ENCODE data around the gene NGF. TPM values are rescaled to one million over a fixed set of nuclear protein-coding genes. Genes with fewer than 3 reads are reported as not detected.

Gene NGF
- total RNA-seq, 4 donors from 2014 or later, result 2.9 to 7.5 (median 3.8) TPM

DNA sequence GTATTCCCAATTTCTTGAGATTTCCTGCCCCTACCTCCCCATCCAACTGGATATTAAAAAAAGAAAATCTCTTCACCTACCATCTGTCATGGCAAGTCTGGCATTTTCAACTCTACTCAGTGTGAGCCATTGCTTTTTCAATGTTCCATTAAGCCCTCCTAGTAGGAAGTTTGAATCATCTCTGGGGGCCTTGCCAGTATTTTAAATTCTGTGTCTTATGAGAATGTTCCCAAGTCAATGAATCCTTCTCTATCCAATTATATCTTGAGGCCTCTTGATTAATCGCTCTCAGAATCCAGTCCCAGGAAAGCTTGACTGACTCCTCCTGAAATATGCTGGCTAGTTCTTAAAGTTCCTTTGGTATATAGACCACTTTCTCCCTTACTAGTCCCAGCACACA, 91.5 kb downstream of the NGF start:
- no peak overlapping the region for H3K4me3 ChIP-seq

DNA sequence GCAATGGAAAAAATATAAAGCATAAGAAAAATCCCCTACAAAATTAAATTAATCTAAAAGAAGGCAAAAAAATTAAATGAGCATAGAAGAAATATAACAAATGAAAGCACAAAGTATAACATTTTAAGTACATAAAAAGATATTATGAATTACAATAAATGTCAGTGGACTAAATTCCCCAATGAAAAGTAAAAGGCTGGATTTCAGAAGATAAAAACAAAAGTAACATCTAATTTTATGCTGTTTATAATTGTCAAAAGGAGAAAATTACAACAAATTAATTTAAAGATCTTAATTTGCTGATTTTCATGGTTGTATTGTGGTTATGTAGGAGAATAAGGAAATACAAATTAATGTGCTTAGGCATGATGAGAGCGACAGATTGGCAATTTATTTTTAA, 92.8 kb downstream of the NGF start:
- Histone ChIP-seq H3K9me3 (peaks cover 0 to 25% (median 18%) of the 10 kb centered on the region in 4 donors), H3K27me3 (no peaks in the 10 kb centered on the region)
- 88% methylated on average over 1 of the region's 1 CpG for WGBS

More for the DNA sequence above, 91.5 kb downstream of the NGF start:
- intact Hi-C loops (cut with DNase I), result no loop called here
- Histone ChIP-seq H3K4me1 (no peaks in the 10 kb centered on the region), H3K9me3 (peaks cover 0 to 25% (median 18%) of the 10 kb centered on the region in 4 donors), H3K27ac (replicated peaks in 1 of 4) (no peak overlapping the region), H3K27me3 (no peaks in the 10 kb centered on the region), H3K36me3 (no peaks in the 10 kb centered on the region)
- no peak for DNase-seq (ENCODE audit: extremely low spot score)
- TF ChIP-seq POLR2AphosphoS5 (IDR thresholded peaks at IDR 0.05), result no peak
- TF ChIP-seq, protein P1, sequence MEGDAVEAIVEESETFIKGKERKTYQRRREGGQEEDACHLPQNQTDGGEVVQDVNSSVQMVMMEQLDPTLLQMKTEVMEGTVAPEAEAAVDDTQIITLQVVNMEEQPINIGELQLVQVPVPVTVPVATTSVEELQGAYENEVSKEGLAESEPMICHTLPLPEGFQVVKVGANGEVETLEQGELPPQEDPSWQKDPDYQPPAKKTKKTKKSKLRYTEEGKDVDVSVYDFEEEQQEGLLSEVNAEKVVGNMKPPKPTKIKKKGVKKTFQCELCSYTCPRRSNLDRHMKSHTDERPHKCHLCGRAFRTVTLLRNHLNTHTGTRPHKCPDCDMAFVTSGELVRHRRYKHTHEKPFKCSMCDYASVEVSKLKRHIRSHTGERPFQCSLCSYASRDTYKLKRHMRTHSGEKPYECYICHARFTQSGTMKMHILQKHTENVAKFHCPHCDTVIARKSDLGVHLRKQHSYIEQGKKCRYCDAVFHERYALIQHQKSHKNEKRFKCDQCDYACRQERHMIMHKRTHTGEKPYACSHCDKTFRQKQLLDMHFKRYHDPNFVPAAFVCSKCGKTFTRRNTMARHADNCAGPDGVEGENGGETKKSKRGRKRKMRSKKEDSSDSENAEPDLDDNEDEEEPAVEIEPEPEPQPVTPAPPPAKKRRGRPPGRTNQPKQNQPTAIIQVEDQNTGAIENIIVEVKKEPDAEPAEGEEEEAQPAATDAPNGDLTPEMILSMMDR (IDR thresholded peaks at IDR 0.05), result no peak
- TF ChIP-seq POLR2A (IDR thresholded peaks at IDR 0.05; ENCODE audit: low read depth), result no peak
- no peak for TF ChIP-seq EP300 (IDR thresholded peaks at IDR 0.05)
- 100% methylated on average over 1 of the region's 1 CpG for WGBS

DNA sequence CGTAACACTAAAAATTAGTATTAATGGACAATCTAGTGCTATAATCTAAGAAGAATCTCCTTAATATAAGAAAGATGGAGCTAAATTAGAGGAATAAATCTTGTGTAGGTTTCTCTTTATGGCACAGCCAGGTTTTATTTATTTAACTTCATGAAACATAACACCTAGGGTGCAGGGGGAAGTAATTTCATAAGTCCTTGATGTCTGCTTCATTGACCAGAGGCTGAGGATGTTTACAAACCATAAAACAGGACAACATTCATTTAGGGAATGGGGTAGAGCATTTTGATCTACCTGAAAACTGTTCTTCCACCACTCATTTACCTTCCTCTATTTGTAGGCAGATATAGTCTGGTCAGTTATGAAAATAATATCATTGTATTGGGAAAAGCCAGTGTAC, 95.5 kb downstream of the NGF start:
- no peaks in the 10 kb centered on the region for H3K4me1 ChIP-seq
- H3K27ac ChIP-seq (replicated peaks in 1 of 4), result no peak overlapping the region
- H3K36me3 ChIP-seq, result no peaks in the 10 kb centered on the region
- no peak for DNase-seq (ENCODE audit: extremely low spot score)
- no peaks in the 10 kb centered on the region for H3K27me3 ChIP-seq
- TF ChIP-seq EP300 (IDR thresholded peaks at IDR 0.05) (no peak), POLR2A (IDR thresholded peaks at IDR 0.05; ENCODE audit: low read depth) (no peak), POLR2AphosphoS5 (IDR thresholded peaks at IDR 0.05) (no peak)
- TF ChIP-seq, protein P1 (IDR thresholded peaks at IDR 0.05), result no peak
- 95% methylated on average over 1 of the region's 1 CpG for WGBS
- peaks cover 0 to 24% (median 15%) of the 10 kb centered on the region in 4 donors for H3K9me3 ChIP-seq
- intact Hi-C loops (cut with DNase I), result no loop called here
- H3K4me3 ChIP-seq, result no peak overlapping the region

More for the DNA sequence above, 92.8 kb downstream of the NGF start:
- DNase-seq (ENCODE audit: extremely low spot score), result no peak
- no peak overlapping the region for H3K27ac ChIP-seq (replicated peaks in 1 of 4)
- no peaks in the 10 kb centered on the region for H3K36me3 ChIP-seq
- intact Hi-C loops (cut with DNase I), result no loop called here
- H3K4me1 ChIP-seq, result no peaks in the 10 kb centered on the region
- TF ChIP-seq, protein P1 (IDR thresholded peaks at IDR 0.05), result no peak
- TF ChIP-seq POLR2AphosphoS5 (IDR thresholded peaks at IDR 0.05) (no peak), POLR2A (IDR thresholded peaks at IDR 0.05; ENCODE audit: low read depth) (no peak), EP300 (IDR thresholded peaks at IDR 0.05) (no peak)
- H3K4me3 ChIP-seq, result no peak overlapping the region

DNA sequence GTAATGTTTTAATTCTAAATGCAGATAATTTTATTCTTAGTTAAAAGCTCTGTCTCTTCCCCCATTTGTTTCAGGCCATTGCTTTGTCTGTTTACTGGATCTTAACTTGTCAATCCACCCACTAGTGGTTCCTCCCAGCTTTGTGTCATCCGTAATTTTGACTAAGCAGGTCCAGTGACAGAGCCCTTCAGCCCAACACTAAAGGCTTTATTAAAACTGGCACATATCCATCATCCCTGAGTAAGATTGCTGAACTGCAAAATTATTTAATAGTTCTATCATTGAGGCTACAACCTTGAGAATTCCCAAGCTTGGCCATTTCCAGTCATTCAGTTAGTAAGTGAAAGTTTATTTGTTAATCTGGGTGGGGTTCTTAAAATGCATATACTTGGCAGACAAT, 96.7 kb downstream of the NGF start:
- Histone ChIP-seq H3K27me3 (no peaks in the 10 kb centered on the region), H3K4me3 (no peak overlapping the region), H3K4me1 (no peaks in the 10 kb centered on the region), H3K27ac (replicated peaks in 1 of 4) (no peak overlapping the region), H3K36me3 (no peaks in the 10 kb centered on the region), H3K9me3 (peaks cover 0 to 21% (median 13%) of the 10 kb centered on the region in 4 donors)
- DNase-seq (ENCODE audit: extremely low spot score), result no peak
- intact Hi-C loops (cut with DNase I), result no loop called here
- TF ChIP-seq, protein P1 (IDR thresholded peaks at IDR 0.05), result no peak
- TF ChIP-seq POLR2AphosphoS5 (IDR thresholded peaks at IDR 0.05) (no peak), POLR2A (IDR thresholded peaks at IDR 0.05; ENCODE audit: low read depth) (no peak), EP300 (IDR thresholded peaks at IDR 0.05) (no peak)
- WGBS, result 89% methylated on average over 1 of the region's 1 CpG

DNA sequence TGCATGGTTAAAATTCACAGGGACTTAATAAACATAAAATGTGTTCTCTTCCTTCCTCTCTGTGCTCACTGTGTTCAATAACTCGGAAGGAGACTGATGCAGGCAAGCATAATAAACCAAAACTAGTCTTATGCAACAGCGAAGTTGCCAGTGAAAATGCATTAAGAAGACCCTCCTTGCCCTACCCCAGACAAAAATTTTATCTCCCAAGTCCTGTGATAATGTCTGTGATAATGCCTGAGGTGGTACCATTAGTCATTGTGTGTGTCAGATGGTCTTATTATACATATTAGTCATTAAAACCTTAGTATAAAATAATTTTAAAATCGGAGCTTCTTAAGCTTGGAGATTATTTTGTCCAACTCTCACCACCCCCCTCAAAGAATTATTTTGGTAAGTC, 97.8 kb downstream of the NGF start:
- DNase-seq (ENCODE audit: extremely low spot score), result no peak
- WGBS, result 88% methylated on average over 3 of the region's 3 CpGs
- H3K27ac ChIP-seq (replicated peaks in 1 of 4), result no peak overlapping the region
- no peaks in the 10 kb centered on the region for H3K27me3 ChIP-seq
- no peaks in the 10 kb centered on the region for H3K36me3 ChIP-seq
- intact Hi-C loops (cut with DNase I), result no loop called here
- H3K9me3 ChIP-seq, result peaks cover 0 to 11% (median 7%) of the 10 kb centered on the region in 4 donors
- TF ChIP-seq, protein P1 (IDR thresholded peaks at IDR 0.05), result no peak
- TF ChIP-seq POLR2AphosphoS5 (IDR thresholded peaks at IDR 0.05) (no peak), EP300 (IDR thresholded peaks at IDR 0.05) (no peak), POLR2A (IDR thresholded peaks at IDR 0.05; ENCODE audit: low read depth) (no peak)
- no peak overlapping the region for H3K4me3 ChIP-seq
- no peaks in the 10 kb centered on the region for H3K4me1 ChIP-seq
